Activated T-helper 1 cell treated with anti-CD3 and anti-CD28 coated beads, Interleukin-12 subunit alpha, Interleukin-12 subunit beta, Interleukin-2, Interleukin-4 antibody, amounts not matched to agents 30 ng/mL and 10 ng/mL and 1 ng/mL, durations not matched to agents 14 hours and 24 hours and 36 hours (primary cell): ENCODE results near the gene CCDC172. TPM values are rescaled to one million over a fixed set of nuclear protein-coding genes. Genes with fewer than 3 reads are reported as not detected.

Experiments
- DNase-seq: peaks from one replicate; pipeline ENCODE4 v3.0.0; 2021; ENCODE audit warnings: low spot score
- H3K27ac Mint-ChIP-seq: one replicate; pipeline ENCODE4 v1.8.0; 2021; ENCODE audit warnings: mild to moderate bottlenecking, mixed read lengths
- H3K27me3 Mint-ChIP-seq: one replicate; pipeline ENCODE4 v1.8.0; 2022; ENCODE audit warnings: mild to moderate bottlenecking, moderate library complexity, mixed read lengths; ENCODE audit not compliant: insufficient read depth
- H3K36me3 Mint-ChIP-seq: one replicate; pipeline ENCODE4 v1.8.0; 2021; ENCODE audit warnings: low read depth, mixed read lengths
- H3K4me1 Mint-ChIP-seq: one replicate; pipeline ENCODE4 v1.8.0; 2021; ENCODE audit warnings: low read depth, mixed read lengths
- H3K4me3 Mint-ChIP-seq: one replicate; pipeline ENCODE4 v1.8.0; 2021; ENCODE audit warnings: mild to moderate bottlenecking, moderate library complexity, mixed read lengths
- H3K9me3 Mint-ChIP-seq: one replicate; pipeline ENCODE4 v1.8.0; 2021; ENCODE audit warnings: mixed read lengths
- intact Hi-C: fragments of 100-400 bp; cut with micrococcal nuclease; formaldehyde crosslinking; loops from one replicate; pipeline ENCODE4 v1.15.1; 2024
- total RNA-seq: library from RNA; stranded (reverse); gene quantifications from 2 replicates; pipeline ENCODE4 v1.2.3, GENCODE V29; 2022

The CCDC172 gene
- total RNA-seq, 1 donor from 2014 or later: not detected

GRCh38 chr10:116307455-116307854 lies 16.8 kb upstream of the CCDC172 start:
- intact Hi-C loops: no loop called here
- no peaks in the 10 kb centered on the region for H3K4me1 Mint-ChIP-seq
- no peak overlapping the region for H3K4me3 Mint-ChIP-seq

DNA sequence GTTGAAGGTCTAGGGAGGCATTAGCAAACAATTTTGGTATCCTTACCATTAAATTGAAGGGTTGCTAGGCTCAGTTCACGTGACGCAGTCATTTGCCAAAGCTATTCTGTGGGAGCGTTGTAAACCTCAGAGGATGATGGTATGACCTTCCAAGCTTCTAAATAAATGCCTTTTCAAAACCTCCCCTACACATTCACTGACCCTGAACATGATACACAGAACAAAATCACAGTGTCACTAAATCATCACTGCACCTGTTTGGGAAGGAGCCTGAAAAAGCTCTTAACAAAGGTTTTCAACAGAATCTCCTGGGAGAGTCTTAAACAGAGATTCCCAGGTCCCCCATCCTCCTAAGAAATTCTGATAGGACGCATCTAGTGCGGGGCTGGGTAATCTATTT lies 13.2 kb upstream of the CCDC172 start:
- Mint-ChIP-seq H3K27me3 (no peaks in the 10 kb centered on the region), H3K36me3 (no peaks in the 10 kb centered on the region), H3K4me3 (no peak overlapping the region), H3K27ac (no peak overlapping the region), H3K4me1 (no peaks in the 10 kb centered on the region), H3K9me3 (no peaks in the 10 kb centered on the region)
- DNase-seq: no peak
- intact Hi-C loops: no loop called here

More at GRCh38 chr10:116307455-116307854, 16.8 kb upstream of the CCDC172 start:
- no peak for DNase-seq
- H3K27me3 Mint-ChIP-seq: no peaks in the 10 kb centered on the region
- H3K9me3 Mint-ChIP-seq: no peaks in the 10 kb centered on the region
- H3K36me3 Mint-ChIP-seq: no peaks in the 10 kb centered on the region
- H3K27ac Mint-ChIP-seq: no peak overlapping the region

DNA sequence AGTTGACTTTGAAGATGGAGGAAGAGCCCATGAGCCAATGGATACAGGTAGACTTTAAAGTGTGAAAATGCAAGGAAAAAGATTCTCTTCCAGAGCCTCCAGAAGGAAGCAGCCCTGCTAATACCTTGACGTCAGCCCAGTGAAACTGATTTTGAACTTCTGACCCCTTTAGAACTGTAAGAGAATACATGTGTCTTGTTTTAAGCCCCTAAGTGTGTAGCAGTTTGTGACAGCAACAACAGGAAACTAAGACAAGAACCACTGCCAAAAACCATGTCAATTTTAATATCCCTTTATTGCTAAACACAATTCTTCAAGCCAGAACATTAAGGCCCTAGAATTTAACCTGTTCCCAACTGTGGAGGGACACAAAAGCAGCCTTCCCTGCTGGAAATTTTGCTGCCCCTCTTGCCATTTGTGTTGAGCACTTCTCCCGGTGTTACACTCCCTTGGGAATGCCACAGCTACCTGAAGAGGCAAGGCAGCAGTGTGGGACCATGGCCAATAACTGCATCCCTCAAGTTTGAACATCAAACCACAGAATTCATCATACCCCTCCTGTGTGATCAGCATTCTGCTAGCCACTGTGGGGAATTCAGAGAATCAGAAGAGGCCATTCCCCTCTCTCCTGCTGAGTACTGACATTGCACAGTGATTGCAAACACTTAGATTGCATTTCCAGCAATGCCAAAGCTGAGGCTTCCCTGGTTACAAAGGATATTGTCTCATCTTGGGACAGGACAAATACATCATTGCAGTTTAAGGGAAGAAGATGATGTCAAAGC lies 12.3 kb upstream of the CCDC172 start:
- Mint-ChIP-seq H3K4me3 (no peak overlapping the region), H3K9me3 (no peaks in the 10 kb centered on the region), H3K27ac (no peak overlapping the region), H3K36me3 (no peaks in the 10 kb centered on the region), H3K4me1 (no peaks in the 10 kb centered on the region), H3K27me3 (no peaks in the 10 kb centered on the region)
- intact Hi-C loops: no loop called here
- DNase-seq: no peak

GRCh38 chr10:116312548-116312947 lies 11.7 kb upstream of the CCDC172 start:
- intact Hi-C loops: no loop called here
- H3K27me3 Mint-ChIP-seq: no peaks in the 10 kb centered on the region
- H3K27ac Mint-ChIP-seq: no peak overlapping the region
- no peaks in the 10 kb centered on the region for H3K4me1 Mint-ChIP-seq
- no peak overlapping the region for H3K4me3 Mint-ChIP-seq
- no peaks in the 10 kb centered on the region for H3K36me3 Mint-ChIP-seq
- no peak for DNase-seq
- H3K9me3 Mint-ChIP-seq: no peaks in the 10 kb centered on the region

DNA sequence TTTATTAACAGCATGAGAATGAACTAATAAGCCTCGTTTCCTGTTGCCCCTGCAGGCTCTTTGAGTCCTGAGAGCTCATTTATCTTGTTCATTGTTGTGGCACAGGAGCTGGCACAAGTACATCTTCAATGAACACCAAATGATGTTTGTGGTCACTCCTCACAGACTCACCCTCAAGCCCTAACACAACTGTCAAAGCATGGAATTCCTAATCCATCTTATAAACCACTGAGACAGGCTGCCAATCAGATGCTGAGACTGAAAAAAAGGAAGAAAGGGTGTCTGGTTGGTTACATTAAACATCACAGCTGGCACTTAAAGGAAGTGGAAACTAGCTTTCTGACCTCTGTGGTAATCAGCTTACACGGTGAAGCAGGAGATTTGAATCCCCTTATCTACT lies 7.7 kb upstream of the CCDC172 start:
- no peak overlapping the region for H3K4me3 Mint-ChIP-seq
- no peaks in the 10 kb centered on the region for H3K27me3 Mint-ChIP-seq
- H3K9me3 Mint-ChIP-seq: no peaks in the 10 kb centered on the region
- no peaks in the 10 kb centered on the region for H3K36me3 Mint-ChIP-seq
- no peak for DNase-seq
- no peaks in the 10 kb centered on the region for H3K4me1 Mint-ChIP-seq
- intact Hi-C loops: no loop called here
- no peak overlapping the region for H3K27ac Mint-ChIP-seq

GRCh38 chr10:116324951-116325635 lies 845 bp downstream of the CCDC172 start:
- Mint-ChIP-seq H3K4me3 (no peak overlapping the region), H3K36me3 (no peaks in the 10 kb centered on the region), H3K27me3 (peaks cover 5% of the 10 kb centered on the region), H3K27ac (no peak overlapping the region), H3K4me1 (no peaks in the 10 kb centered on the region), H3K9me3 (no peaks in the 10 kb centered on the region)
- intact Hi-C loops: no loop called here
- no peak for DNase-seq

- intact Hi-C loops: no loop called here
- Mint-ChIP-seq H3K36me3 (no peaks in the 10 kb centered on the region), H3K4me1 (no peaks in the 10 kb centered on the region), H3K27me3 (peaks cover 5% of the 10 kb centered on the region), H3K4me3 (no peak overlapping the region), H3K9me3 (no peaks in the 10 kb centered on the region), H3K27ac (no peak overlapping the region)
- no peak for DNase-seq
Observed at GRCh38 chr10:116325987-116326386, 1.7 kb downstream of the CCDC172 start.

- peaks cover 5% of the 10 kb centered on the region for H3K27me3 Mint-ChIP-seq
- intact Hi-C loops: no loop called here
- DNase-seq: no peak
- no peaks in the 10 kb centered on the region for H3K4me1 Mint-ChIP-seq
- H3K27ac Mint-ChIP-seq: no peak overlapping the region
- H3K9me3 Mint-ChIP-seq: no peaks in the 10 kb centered on the region
- H3K4me3 Mint-ChIP-seq: no peak overlapping the region
- H3K36me3 Mint-ChIP-seq: no peaks in the 10 kb centered on the region
Observed at GRCh38 chr10:116329153-116329552, 4.9 kb downstream of the CCDC172 start.

DNA sequence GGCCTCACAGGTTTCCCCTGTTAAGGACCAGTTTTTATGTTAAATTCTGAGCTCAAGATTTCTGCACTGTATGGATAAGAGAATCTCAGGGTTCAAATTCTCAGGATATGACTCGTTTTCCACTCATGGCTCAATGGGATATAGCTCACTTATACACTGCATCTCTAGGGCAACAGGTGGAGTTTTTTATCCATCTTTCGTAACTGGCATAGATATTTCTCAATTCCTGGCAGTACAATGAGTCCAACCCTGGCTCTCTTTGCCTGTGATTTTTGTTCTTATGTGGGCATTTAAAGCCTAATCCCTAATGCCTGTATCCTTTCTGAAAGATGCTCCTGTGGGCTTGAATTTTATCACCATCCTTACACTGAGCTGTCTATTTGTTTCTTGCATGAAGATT lies 7.6 kb downstream of the CCDC172 start:
- Mint-ChIP-seq H3K9me3 (no peaks in the 10 kb centered on the region), H3K4me1 (no peaks in the 10 kb centered on the region), H3K4me3 (no peak overlapping the region), H3K27me3 (no peaks in the 10 kb centered on the region), H3K27ac (no peak overlapping the region), H3K36me3 (no peaks in the 10 kb centered on the region)
- intact Hi-C loops: no loop called here
- DNase-seq: no peak

GRCh38 chr10:116336866-116337265 lies 12.6 kb downstream of the CCDC172 start:
- no peaks in the 10 kb centered on the region for H3K27me3 Mint-ChIP-seq
- no peaks in the 10 kb centered on the region for H3K9me3 Mint-ChIP-seq
- H3K4me3 Mint-ChIP-seq: no peak overlapping the region
- H3K4me1 Mint-ChIP-seq: no peaks in the 10 kb centered on the region
- H3K36me3 Mint-ChIP-seq: no peaks in the 10 kb centered on the region
- intact Hi-C loops: no loop called here
- no peak overlapping the region for H3K27ac Mint-ChIP-seq
- no peak for DNase-seq

DNA sequence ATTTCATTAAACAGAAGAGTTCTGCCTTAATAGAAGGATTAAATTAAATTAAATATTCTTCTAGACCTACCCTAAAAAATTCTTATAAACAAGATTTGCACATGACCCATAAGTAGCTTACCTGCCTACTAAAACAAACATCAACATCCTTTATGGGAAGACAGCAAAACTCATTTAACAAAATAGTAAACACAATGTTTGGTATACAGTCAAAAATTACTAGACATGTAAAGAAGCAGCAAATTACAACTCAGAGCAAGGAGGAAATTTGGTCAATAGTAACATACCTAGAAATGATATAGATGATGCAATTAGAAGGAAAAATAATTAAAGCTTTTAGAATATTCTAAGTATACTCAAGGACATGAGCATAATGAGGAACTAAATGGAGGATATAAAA lies 27.9 kb downstream of the CCDC172 start:
- no peak for DNase-seq
- no peak overlapping the region for H3K4me3 Mint-ChIP-seq
- intact Hi-C loops: no loop called here
- H3K4me1 Mint-ChIP-seq: no peaks in the 10 kb centered on the region
- H3K27me3 Mint-ChIP-seq: no peaks in the 10 kb centered on the region
- no peak overlapping the region for H3K27ac Mint-ChIP-seq
- H3K36me3 Mint-ChIP-seq: no peaks in the 10 kb centered on the region
- no peaks in the 10 kb centered on the region for H3K9me3 Mint-ChIP-seq

DNA sequence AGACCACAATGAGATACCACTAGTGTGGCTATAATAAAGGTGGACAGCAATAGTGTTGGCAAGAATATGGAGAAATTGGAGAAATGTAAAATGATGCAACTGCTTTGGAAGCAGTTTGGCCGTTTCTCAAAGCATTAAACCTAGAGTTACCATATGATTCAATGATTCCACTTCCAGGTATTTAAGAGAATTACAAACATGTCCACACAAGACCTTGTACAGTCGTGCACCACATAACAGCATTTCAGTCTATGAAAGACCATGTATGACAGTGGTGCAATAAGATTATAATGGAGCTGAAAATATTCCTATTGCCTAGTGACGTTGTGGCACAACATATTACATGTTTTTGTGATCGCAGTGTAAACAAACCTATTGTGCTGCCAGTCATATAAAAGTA lies 29.6 kb downstream of the CCDC172 start:
- intact Hi-C loops: no loop called here
- H3K27me3 Mint-ChIP-seq: no peaks in the 10 kb centered on the region
- no peak overlapping the region for H3K27ac Mint-ChIP-seq
- no peaks in the 10 kb centered on the region for H3K36me3 Mint-ChIP-seq
- no peak for DNase-seq
- H3K9me3 Mint-ChIP-seq: no peaks in the 10 kb centered on the region
- no peak overlapping the region for H3K4me3 Mint-ChIP-seq
- H3K4me1 Mint-ChIP-seq: no peaks in the 10 kb centered on the region

- no peaks in the 10 kb centered on the region for H3K27me3 Mint-ChIP-seq
- H3K4me1 Mint-ChIP-seq: no peaks in the 10 kb centered on the region
- H3K4me3 Mint-ChIP-seq: no peak overlapping the region
- no peak for DNase-seq
- no peak overlapping the region for H3K27ac Mint-ChIP-seq
- no peaks in the 10 kb centered on the region for H3K36me3 Mint-ChIP-seq
- intact Hi-C loops: no loop called here
- H3K9me3 Mint-ChIP-seq: no peaks in the 10 kb centered on the region
Observed at GRCh38 chr10:116355341-116355740, 31.1 kb downstream of the CCDC172 start.
